Measurements from ENCODE around the gene ASB6. TPM values are rescaled to one million over a fixed set of nuclear protein-coding genes. Genes with fewer than 3 reads are reported as not detected.

The ASB6 gene
- total RNA-seq, 1 donor from 2014 or later, result 26.2 TPM

- H3K36me3 Mint-ChIP-seq (ENCODE audit: low read depth, unreplicated experiment), result no peaks in the 10 kb centered on the region
- no peak overlapping the region for H3K27ac Mint-ChIP-seq (ENCODE audit: unreplicated experiment)
- no peaks in the 10 kb centered on the region for H3K9me3 Mint-ChIP-seq (ENCODE audit: unreplicated experiment)
- H3K27me3 Mint-ChIP-seq (ENCODE audit: unreplicated experiment), result peaks cover 13% of the 10 kb centered on the region
- TF ChIP-seq CTCF (IDR thresholded peaks at IDR 0.05; ENCODE audit: unreplicated experiment), result no peak
- no peak overlapping the region for H3K4me3 Mint-ChIP-seq (ENCODE audit: unreplicated experiment)
- H3K4me1 Mint-ChIP-seq (ENCODE audit: unreplicated experiment), result peaks cover 15% of the 10 kb centered on the region
- DNase-seq (ENCODE audit: low spot score), result no peak
Measured at GRCh38 chr9:129591916-129592315, 50.0 kb downstream of the ASB6 start.

- H3K27ac Mint-ChIP-seq (ENCODE audit: unreplicated experiment), result no peak overlapping the region
- no peaks in the 10 kb centered on the region for H3K9me3 Mint-ChIP-seq (ENCODE audit: unreplicated experiment)
- H3K27me3 Mint-ChIP-seq (ENCODE audit: unreplicated experiment), result peaks cover 11% of the 10 kb centered on the region
- H3K4me1 Mint-ChIP-seq (ENCODE audit: unreplicated experiment), result peaks cover 11% of the 10 kb centered on the region
- no peak for DNase-seq (ENCODE audit: low spot score)
- TF ChIP-seq CTCF (IDR thresholded peaks at IDR 0.05; ENCODE audit: unreplicated experiment), result no peak
- H3K36me3 Mint-ChIP-seq (ENCODE audit: low read depth, unreplicated experiment), result no peaks in the 10 kb centered on the region
- no peak overlapping the region for H3K4me3 Mint-ChIP-seq (ENCODE audit: unreplicated experiment)
Measured at GRCh38 chr9:129590466-129590865, 51.5 kb downstream of the ASB6 start.

GRCh38 chr9:129587487-129588262, 54.3 kb downstream of the ASB6 start:
- Mint-ChIP-seq H3K27me3 (ENCODE audit: unreplicated experiment) (peaks cover 11% of the 10 kb centered on the region), H3K36me3 (ENCODE audit: low read depth, unreplicated experiment) (no peaks in the 10 kb centered on the region), H3K27ac (ENCODE audit: unreplicated experiment) (no peak overlapping the region), H3K4me3 (ENCODE audit: unreplicated experiment) (no peak overlapping the region), H3K4me1 (ENCODE audit: unreplicated experiment) (no peaks in the 10 kb centered on the region), H3K9me3 (ENCODE audit: unreplicated experiment) (no peaks in the 10 kb centered on the region)
- no peak for DNase-seq (ENCODE audit: low spot score)
- TF ChIP-seq CTCF (IDR thresholded peaks at IDR 0.05; ENCODE audit: unreplicated experiment), result no peak

GRCh38 chr9:129586685-129587084, 55.3 kb downstream of the ASB6 start:
- H3K27ac Mint-ChIP-seq (ENCODE audit: unreplicated experiment), result no peak overlapping the region
- DNase-seq (ENCODE audit: low spot score), result no peak
- H3K36me3 Mint-ChIP-seq (ENCODE audit: low read depth, unreplicated experiment), result no peaks in the 10 kb centered on the region
- no peaks in the 10 kb centered on the region for H3K4me1 Mint-ChIP-seq (ENCODE audit: unreplicated experiment)
- no peak overlapping the region for H3K4me3 Mint-ChIP-seq (ENCODE audit: unreplicated experiment)
- peaks cover 8% of the 10 kb centered on the region for H3K27me3 Mint-ChIP-seq (ENCODE audit: unreplicated experiment)
- TF ChIP-seq CTCF (IDR thresholded peaks at IDR 0.05; ENCODE audit: unreplicated experiment), result no peak
- H3K9me3 Mint-ChIP-seq (ENCODE audit: unreplicated experiment), result no peaks in the 10 kb centered on the region

GRCh38 chr9:129586245-129586644, 55.7 kb downstream of the ASB6 start:
- Mint-ChIP-seq H3K27me3 (ENCODE audit: unreplicated experiment) (peaks cover 8% of the 10 kb centered on the region), H3K36me3 (ENCODE audit: low read depth, unreplicated experiment) (no peaks in the 10 kb centered on the region), H3K4me3 (ENCODE audit: unreplicated experiment) (no peak overlapping the region), H3K4me1 (ENCODE audit: unreplicated experiment) (no peaks in the 10 kb centered on the region), H3K9me3 (ENCODE audit: unreplicated experiment) (no peaks in the 10 kb centered on the region), H3K27ac (ENCODE audit: unreplicated experiment) (no peak overlapping the region)
- no peak for TF ChIP-seq CTCF (IDR thresholded peaks at IDR 0.05; ENCODE audit: unreplicated experiment)
- DNase-seq (ENCODE audit: low spot score), result no peak

All from endothelial cell (in vitro differentiated cells).